B cell (primary cell): ENCODE results near the gene ADAR. TPM values are rescaled to one million over a fixed set of nuclear protein-coding genes. Genes with fewer than 3 reads are reported as not detected.

Experiments used
- ATAC-seq: fragments of 200-7000 bp; cut with Tn5 transposase; one replicate; pipeline ENCODE4 v1.10.0; 2021; ENCODE audit warnings: low read depth, mild to moderate bottlenecking, moderate number of reproducible peaks, moderate library complexity
- CTCF ChIA-PET: fragments of 350-600 bp; sonication (Branson Sonifier 250); formaldehyde crosslinking; loops from one replicate; lab custom pipeline; 2021; ENCODE audit warnings: antibody characterized with exemption, inconsistent platforms; lab: Charles Lee
- POLR2A ChIA-PET: fragments of 350-600 bp; sonication (Branson Sonifier 250); formaldehyde crosslinking; loops from one replicate; lab custom pipeline; 2021; ENCODE audit warnings: antibody characterized with exemption; lab: Charles Lee
- DNase-seq: peaks from one replicate; pipeline ENCODE4 v3.0.0; 2013
- H2AFZ ChIP-seq: 2 replicates; pipeline ENCODE4 v1.6.1; 2012; ENCODE audit warnings: mild to moderate bottlenecking, low read depth, low read length; ENCODE audit not compliant: insufficient read depth, poor library complexity, severe bottlenecking
- H3K27ac ChIP-seq, 2 donors: 1 replicate in 1 of 2; 2 replicates in 1 of 2; pipeline ENCODE4 v1.5.1; 2012 to 2013; ENCODE audit warnings: low read length in 2 of 2, mild to moderate bottlenecking in 2 of 2, moderate library complexity in 1 of 2
- H3K27me3 ChIP-seq, 4 experiments: fragments of 200-600 bp in 1 of 4; sonication (generic) in 1 of 4; replicated peaks in 1 of 4; 1 replicate in 2 of 4; 2 replicates in 2 of 4; pipeline versions ENCODE4 v1.6.1 to v1.7.0; 2013 to 2016; ENCODE audit warnings: low read length in 3 of 4, mild to moderate bottlenecking in 2 of 4, mixed read lengths in 1 of 4, moderate library complexity in 1 of 4; ENCODE audit not compliant: insufficient read depth in 4 of 4, control insufficient read depth in 3 of 4; ENCODE audit errors: control extremely low read depth in 1 of 4
- H3K36me3 ChIP-seq, 2 experiments: replicated peaks in 1 of 2; 1 replicate in 1 of 2; 2 replicates in 1 of 2; pipeline versions ENCODE4 v1.6.1 to v1.7.1; 2013; ENCODE audit warnings: low read length in 1 of 2; ENCODE audit not compliant: insufficient read depth in 2 of 2, control insufficient read depth in 1 of 2; ENCODE audit errors: control extremely low read depth in 1 of 2, extremely low read depth in 1 of 2
- H3K4me1 ChIP-seq, 2 donors: fragments of 200-600 bp in 1 of 2; sonication (generic) in 1 of 2; 1 replicate in 1 of 2; 2 replicates in 1 of 2; pipeline versions ENCODE4 v1.5.1 to v1.6.1; 2013 to 2017; ENCODE audit warnings: low read length in 2 of 2; ENCODE audit not compliant: control insufficient read depth in 2 of 2, insufficient read depth in 2 of 2
- H3K4me2 ChIP-seq: replicated peaks from 2 replicates; pipeline ENCODE3; 2012; ENCODE audit warnings: mild to moderate bottlenecking, low read depth, low read length; ENCODE audit not compliant: poor library complexity, severe bottlenecking
- H3K4me3 ChIP-seq, 5 experiments: fragments of 200-600 bp in 1 of 5; sonication (generic) in 1 of 5; 1 replicate in 3 of 5; 2 replicates in 2 of 5; pipeline versions ENCODE4 v1.5.1 to v1.7.0; 2011 to 2016; ENCODE audit warnings: low read length in 4 of 5, mild to moderate bottlenecking in 4 of 5, low read depth in 2 of 5, control low read depth in 1 of 5, moderate library complexity in 1 of 5; ENCODE audit not compliant: insufficient read depth in 1 of 5; ENCODE audit errors: control extremely low read depth in 1 of 5, extremely low read depth in 1 of 5
- H3K79me2 ChIP-seq: fragments of 200-600 bp; sonication (generic); one replicate; pipeline ENCODE4 v1.6.0; 2016; ENCODE audit warnings: low read length; ENCODE audit not compliant: control insufficient read depth, insufficient read depth
- H3K9ac ChIP-seq: fragments of 200-600 bp; sonication (generic); 2 replicates; pipeline ENCODE4 v1.6.1; 2017; ENCODE audit warnings: mild to moderate bottlenecking, low read length, moderate library complexity
- H3K9me3 ChIP-seq, 3 donors: one replicate each; pipeline versions ENCODE4 v1.6.1 to v1.7.1; 2013; ENCODE audit warnings: low read length in 2 of 3; ENCODE audit not compliant: control insufficient read depth in 2 of 3, insufficient read depth in 1 of 3; ENCODE audit errors: control extremely low read depth in 1 of 3
- H4K20me1 ChIP-seq: 2 replicates; pipeline ENCODE4 v1.6.0; 2012; ENCODE audit warnings: mild to moderate bottlenecking, low read length; ENCODE audit not compliant: insufficient read depth, control insufficient read depth, poor library complexity, severe bottlenecking
- H3K27ac Mint-ChIP-seq: one replicate; pipeline ENCODE4 v1.8.0; 2021; ENCODE audit warnings: mixed read lengths
- H3K27me3 Mint-ChIP-seq: one replicate; pipeline ENCODE4 v1.8.0; 2021; ENCODE audit warnings: mixed read lengths
- H3K4me1 Mint-ChIP-seq: one replicate; pipeline ENCODE4 v1.8.0; 2021; ENCODE audit warnings: mixed read lengths
- H3K4me3 Mint-ChIP-seq: one replicate; pipeline ENCODE4 v1.8.0; 2021; ENCODE audit warnings: mixed read lengths
- H3K9me3 Mint-ChIP-seq: one replicate; pipeline ENCODE4 v1.8.0; 2022; ENCODE audit warnings: mixed read lengths; ENCODE audit not compliant: insufficient read depth
- CTCF ChIP-seq: fragments of 200-600 bp; IDR thresholded peaks from one replicate; pipeline ENCODE4 v1.8.0; 2022; ENCODE audit warnings: antibody characterized with exemption, mild to moderate bottlenecking
- EZH2 ChIP-seq: IDR thresholded peaks from 2 replicates; pipeline ENCODE4 v1.6.1; 2012; ENCODE audit warnings: borderline replicate concordance, low read depth, mild to moderate bottlenecking, moderate library complexity, low read length; ENCODE audit not compliant: insufficient read depth, poor library complexity, severe bottlenecking
- WGBS: methylation state at CpG from one replicate; pipeline ENCODE4 v1.1.5; 2013; ENCODE audit warnings: missing lambda C conversion rate; ENCODE audit not compliant: insufficient coverage; 5-methylcytosine and 5-hydroxymethylcytosine counted together
- intact Hi-C: fragments of 100-400 bp; cut with micrococcal nuclease; formaldehyde crosslinking; loops from one replicate; pipeline ENCODE4 v1.10.0; 2022
- polyA plus RNA-seq: library from polyadenylated mRNA; depleted of rRNA; stranded (reverse); fragments of >200 nt; gene quantifications from 2 replicates; pipeline ENCODE4 v1.2.3, GENCODE V29; 2012
- total RNA-seq, 2 donors: library from RNA; stranded (reverse); fragments of 120-200 nt in 1 of 2; gene quantifications; 1 replicate in 1 of 2; 2 replicates in 1 of 2; pipeline versions ENCODE4 v1.2.3 to v1.2.4, GENCODE V29; 2013 to 2022

Gene ADAR
- total and polyA plus RNA-seq, 2 donors (not counting 1 experiment from before 2014, with no cell fraction given): 64.9 to 241 TPM

- no peak overlapping the region for H3K4me3 ChIP-seq
- no peak overlapping the region for H2AFZ ChIP-seq
- ATAC-seq (no peak), DNase-seq (no peak)
- WGBS: 85% methylated on average over 5 of the region's 6 CpGs
- H3K4me1 Mint-ChIP-seq: no peaks in the 10 kb centered on the region
- H3K27me3 Mint-ChIP-seq: peaks cover 4% of the 10 kb centered on the region
- H3K36me3 ChIP-seq: peaks cover 2 to 43% of the 10 kb centered on the region in 2 experiments
- no peaks in the 10 kb centered on the region for H3K79me2 ChIP-seq
- H3K27me3 ChIP-seq: no peaks in the 10 kb centered on the region
- H3K27ac Mint-ChIP-seq: no peak overlapping the region
- H4K20me1 ChIP-seq: peaks cover 4% of the 10 kb centered on the region
- ChIA-PET CTCF (interaction anchor here (1.1 kb wide), 1 partner anchor 466 kb away, joined by 3 read pairs; no protein-coding TSS in a partner anchor), POLR2A (no interaction called here)
- no peak overlapping the region for H3K4me3 Mint-ChIP-seq
- H3K27ac ChIP-seq: no peak overlapping the region
- intact Hi-C loops: no loop called here
- no peak overlapping the region for H3K9ac ChIP-seq
- H3K4me2 ChIP-seq: no peak overlapping the region
- H3K9me3 ChIP-seq: no peaks in the 10 kb centered on the region
- no peaks in the 10 kb centered on the region for H3K9me3 Mint-ChIP-seq
- no peak for TF ChIP-seq CTCF
- no peak for TF ChIP-seq EZH2
- no peaks in the 10 kb centered on the region for H3K4me1 ChIP-seq
These were observed 29.9 kb downstream of the ADAR start for GRCh38 chr1:154578058-154578418.

GRCh38 chr1:154577346-154578057, 30.5 kb downstream of the ADAR start:
- peaks cover 4% of the 10 kb centered on the region for H3K27me3 Mint-ChIP-seq
- no peaks in the 10 kb centered on the region for H4K20me1 ChIP-seq
- POLR2A ChIA-PET: no interaction called here

More at GRCh38 chr1:154577346-154578057, 30.5 kb downstream of the ADAR start:
- no peaks in the 10 kb centered on the region for H3K79me2 ChIP-seq
- WGBS: 85% methylated on average over 6 of the region's 7 CpGs
- no peak overlapping the region for H2AFZ ChIP-seq
- no peak overlapping the region for H3K4me3 ChIP-seq
- ATAC-seq (no peak), DNase-seq (no peak)
- H3K4me1 ChIP-seq: no peaks in the 10 kb centered on the region
- peaks cover 0 to 3% (median 0%) of the 10 kb centered on the region in 4 experiments for H3K27me3 ChIP-seq
- TF ChIP-seq EZH2: no peak
- TF ChIP-seq CTCF: no peak
- no peak overlapping the region for H3K4me2 ChIP-seq
- H3K9ac ChIP-seq: no peak overlapping the region
- H3K9me3 ChIP-seq: no peaks in the 10 kb centered on the region
- no peak overlapping the region for H3K4me3 Mint-ChIP-seq
- intact Hi-C loops: no loop called here
- no peaks in the 10 kb centered on the region for H3K9me3 Mint-ChIP-seq
- H3K36me3 ChIP-seq: peaks cover 0 to 37% of the 10 kb centered on the region in 2 experiments
- no peak overlapping the region for H3K27ac Mint-ChIP-seq
- H3K27ac ChIP-seq: no peak overlapping the region
- no peaks in the 10 kb centered on the region for H3K4me1 Mint-ChIP-seq
- CTCF ChIA-PET: interaction anchor here (1.1 kb wide), 1 partner anchor 467 kb away, joined by 3 read pairs; no protein-coding TSS in a partner anchor
